Measurements from ENCODE around the gene ABHD2. TPM values are rescaled to one million over a fixed set of nuclear protein-coding genes. Genes with fewer than 3 reads are reported as not detected.

ABHD2 gene
- total RNA-seq, 1 experiment from 2014 or later = 148 TPM

GRCh38 chr15:89201465-89202005 lies 113.3 kb downstream of the ABHD2 start:
- no peak overlapping the region for H3K4me2 ChIP-seq
- no peaks in the 10 kb centered on the region for H3K9me2 ChIP-seq (ENCODE audit: insufficient read depth)
- H3K9me3 ChIP-seq (ENCODE audit: insufficient read depth, low read depth) = no peaks in the 10 kb centered on the region
- H3K27ac ChIP-seq = no peak overlapping the region
- BruUV-seq (replicated peaks) = no TSS peak
- intact Hi-C loops (cut with micrococcal nuclease; ENCODE audit: unreplicated experiment) = no loop called here
- no peak overlapping the region for H2AFZ ChIP-seq
- peaks cover 4% of the 10 kb centered on the region; the same call in 1 of the 2 replicates for H4K20me1 ChIP-seq (ENCODE audit: insufficient read depth)
- peaks cover 5% of the 10 kb centered on the region; the same call in 1 of the 2 replicates for H3F3A ChIP-seq (ENCODE audit: insufficient read depth, low read depth)
- POLR2A ChIA-PET (ENCODE audit: unreplicated experiment) = no interaction called here
- H3K4me3 ChIP-seq = no peak overlapping the region
- DNase-seq = no peak
- no peaks in the 10 kb centered on the region for H3K36me3 ChIP-seq (ENCODE audit: low read depth)
- no peaks in the 10 kb centered on the region for H3K4me1 ChIP-seq (replicated peaks; ENCODE audit: insufficient read depth)
- no peaks in the 10 kb centered on the region for H3K79me2 ChIP-seq (ENCODE audit: low read depth)
- TF ChIP-seq, protein P1, sequence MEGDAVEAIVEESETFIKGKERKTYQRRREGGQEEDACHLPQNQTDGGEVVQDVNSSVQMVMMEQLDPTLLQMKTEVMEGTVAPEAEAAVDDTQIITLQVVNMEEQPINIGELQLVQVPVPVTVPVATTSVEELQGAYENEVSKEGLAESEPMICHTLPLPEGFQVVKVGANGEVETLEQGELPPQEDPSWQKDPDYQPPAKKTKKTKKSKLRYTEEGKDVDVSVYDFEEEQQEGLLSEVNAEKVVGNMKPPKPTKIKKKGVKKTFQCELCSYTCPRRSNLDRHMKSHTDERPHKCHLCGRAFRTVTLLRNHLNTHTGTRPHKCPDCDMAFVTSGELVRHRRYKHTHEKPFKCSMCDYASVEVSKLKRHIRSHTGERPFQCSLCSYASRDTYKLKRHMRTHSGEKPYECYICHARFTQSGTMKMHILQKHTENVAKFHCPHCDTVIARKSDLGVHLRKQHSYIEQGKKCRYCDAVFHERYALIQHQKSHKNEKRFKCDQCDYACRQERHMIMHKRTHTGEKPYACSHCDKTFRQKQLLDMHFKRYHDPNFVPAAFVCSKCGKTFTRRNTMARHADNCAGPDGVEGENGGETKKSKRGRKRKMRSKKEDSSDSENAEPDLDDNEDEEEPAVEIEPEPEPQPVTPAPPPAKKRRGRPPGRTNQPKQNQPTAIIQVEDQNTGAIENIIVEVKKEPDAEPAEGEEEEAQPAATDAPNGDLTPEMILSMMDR (conservative IDR thresholded peaks at IDR 0.05) = no peak
- TF ChIP-seq EZH2 (IDR thresholded peaks at IDR 0.05; ENCODE audit: low read depth) = no peak
- CTCF ChIA-PET = no interaction called here
- no peaks in the 10 kb centered on the region for H3K27me3 ChIP-seq (ENCODE audit: insufficient read depth, low read depth)

DNA sequence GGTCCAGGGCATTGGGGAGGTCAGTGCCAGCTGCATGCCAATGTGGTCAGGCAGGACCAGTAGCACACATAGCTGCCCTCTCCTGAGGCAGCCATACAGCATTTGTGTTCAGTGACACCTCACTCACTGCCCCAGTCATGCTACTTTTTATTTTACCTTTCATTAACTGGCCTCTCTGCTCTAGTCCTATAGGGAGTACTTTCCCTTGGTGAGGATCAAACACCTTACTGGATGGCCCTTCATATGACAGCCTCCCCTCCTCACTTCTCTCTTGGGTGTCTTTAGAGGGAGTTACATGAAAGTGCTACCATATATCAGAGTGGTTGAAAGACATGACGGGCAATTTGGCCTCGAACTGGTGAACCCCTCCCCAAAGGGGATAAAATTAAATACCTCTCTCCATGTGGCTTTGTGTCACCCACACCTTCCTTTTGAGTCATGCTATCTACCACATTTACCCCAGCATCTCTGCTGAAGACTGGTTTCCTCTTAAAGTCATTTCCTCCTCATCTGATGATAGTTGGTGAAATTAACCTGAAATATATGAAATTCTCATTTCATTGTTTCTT lies 115.5 kb downstream of the ABHD2 start:
- intact Hi-C loops (cut with micrococcal nuclease; ENCODE audit: unreplicated experiment) = no loop called here
- no peaks in the 10 kb centered on the region for H3K79me2 ChIP-seq (ENCODE audit: low read depth)

DNA sequence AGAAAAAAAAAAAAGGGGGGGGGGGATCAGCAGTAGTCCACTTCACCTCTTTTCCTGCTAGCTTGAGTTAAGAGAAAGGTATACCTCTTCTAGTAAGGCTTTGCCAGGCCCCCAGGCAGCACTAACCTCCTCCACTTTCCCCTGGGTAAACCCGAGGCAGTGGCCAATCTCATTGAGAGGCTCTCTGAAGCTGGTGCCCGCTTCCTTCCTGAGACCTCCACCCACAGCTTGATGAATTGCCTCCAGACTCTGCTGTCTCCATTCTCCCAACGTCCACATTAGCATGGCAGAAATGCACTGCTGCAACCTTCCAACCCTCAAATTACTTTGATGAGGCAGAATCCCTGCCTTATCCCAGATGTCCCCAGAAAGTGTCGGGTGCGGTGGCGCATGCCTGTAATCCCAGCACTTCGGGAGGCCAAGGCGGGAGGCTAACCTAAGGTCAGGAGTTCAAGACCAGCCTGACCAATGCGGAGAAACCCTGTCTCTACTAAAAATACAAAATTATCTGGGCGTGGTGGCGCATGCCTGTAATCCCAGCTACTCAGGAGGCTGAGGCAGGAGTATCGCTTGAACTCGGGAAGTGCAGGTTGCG lies 117.8 kb downstream of the ABHD2 start:
- Histone ChIP-seq H3K36me3 (ENCODE audit: low read depth) (no peaks in the 10 kb centered on the region), H4K20me1 (ENCODE audit: insufficient read depth) (no peaks in the 10 kb centered on the region; the same call in 1 of the 2 replicates), H3K9me2 (ENCODE audit: insufficient read depth) (no peaks in the 10 kb centered on the region), H3K4me1 (replicated peaks; ENCODE audit: insufficient read depth) (no peaks in the 10 kb centered on the region), H3F3A (ENCODE audit: insufficient read depth, low read depth) (peaks cover 5% of the 10 kb centered on the region; the same call in 1 of the 2 replicates), H3K9me3 (ENCODE audit: insufficient read depth, low read depth) (no peaks in the 10 kb centered on the region), H2AFZ (no peak overlapping the region), H3K79me2 (ENCODE audit: low read depth) (no peaks in the 10 kb centered on the region), H3K27ac (no peak overlapping the region), H3K27me3 (ENCODE audit: insufficient read depth, low read depth) (no peaks in the 10 kb centered on the region), H3K4me3 (no peak overlapping the region), H3K4me2 (no peak overlapping the region)
- intact Hi-C loops (cut with micrococcal nuclease; ENCODE audit: unreplicated experiment) = loop anchor here (5.0 kb wide), 2 partner anchors 36 to 96 kb away; partner anchors contain the start of gene FANCI
- no peak for TF ChIP-seq EZH2 (IDR thresholded peaks at IDR 0.05; ENCODE audit: low read depth)
- TF ChIP-seq, protein P1 (conservative IDR thresholded peaks at IDR 0.05) = no peak
- no TSS peak for BruUV-seq (replicated peaks)
- ChIA-PET POLR2A (ENCODE audit: unreplicated experiment) (no interaction called here), CTCF (interaction anchor here (0.5 to 1.3 kb wide), 8 partner anchors 9 to 305 kb away, joined by 3 to 9 read pairs (median 3); partner anchors contain the start of gene FANCI)
- DNase-seq = no peak

More for the DNA sequence above, 115.5 kb downstream of the ABHD2 start:
- no peak overlapping the region for H2AFZ ChIP-seq
- no peak overlapping the region for H3K27ac ChIP-seq
- peaks cover 5% of the 10 kb centered on the region; the same call in 1 of the 2 replicates for H3F3A ChIP-seq (ENCODE audit: insufficient read depth, low read depth)
- DNase-seq = no peak
- H3K36me3 ChIP-seq (ENCODE audit: low read depth) = no peaks in the 10 kb centered on the region
- H3K9me2 ChIP-seq (ENCODE audit: insufficient read depth) = no peaks in the 10 kb centered on the region
- CTCF ChIA-PET = interaction anchor here (0.6 kb wide), 1 partner anchor 306 kb away, joined by 4 read pairs; no protein-coding TSS in a partner anchor
- no peaks in the 10 kb centered on the region for H3K9me3 ChIP-seq (ENCODE audit: insufficient read depth, low read depth)
- H3K27me3 ChIP-seq (ENCODE audit: insufficient read depth, low read depth) = no peaks in the 10 kb centered on the region
- no TSS peak for BruUV-seq (replicated peaks)
- TF ChIP-seq, protein P1 (conservative IDR thresholded peaks at IDR 0.05) = no peak
- no peak for TF ChIP-seq EZH2 (IDR thresholded peaks at IDR 0.05; ENCODE audit: low read depth)
- H3K4me2 ChIP-seq = no peak overlapping the region
- H3K4me3 ChIP-seq = no peak overlapping the region
- H4K20me1 ChIP-seq (ENCODE audit: insufficient read depth) = no peaks in the 10 kb centered on the region; the same call in 1 of the 2 replicates
- no peaks in the 10 kb centered on the region for H3K4me1 ChIP-seq (replicated peaks; ENCODE audit: insufficient read depth)
- POLR2A ChIA-PET (ENCODE audit: unreplicated experiment) = interaction anchor here (0.6 kb wide), 1 partner anchor 122 kb away, joined by 18 read pairs; no protein-coding TSS in a partner anchor
